Spleen (tissue), 11 donors: Measurements from ENCODE around the gene HSPE1. TPM values are rescaled to one million over a fixed set of nuclear protein-coding genes. Genes with fewer than 3 reads are reported as not detected.

Source experiments
- polyA plus RNA-seq, 3 donors: library from polyadenylated mRNA; stranded (reverse); fragments of 200-250 nt; gene quantifications; one replicate each; pipeline ENCODE4 v1.2.1, GENCODE V29; 2013
- small RNA-seq, 4 donors: library from RNA; depleted of rRNA; stranded (forward); fragments of <200 nt; gene quantifications; one replicate each; pipeline ENCODE3, GENCODE V24; 2016
- total RNA-seq, 7 donors: library from RNA; depleted of rRNA in 3 of 7; stranded (reverse); fragments of >200 nt in 3 of 7; fragmentation: NEBNext Ultra II Directional in 4 of 7; extraction: Animal tissue kit (Norgen Biotek cat#: 25700) in 4 of 7; gene quantifications; one replicate each; pipeline versions ENCODE4 v1.1.0 to v1.2.1, GENCODE V29; 2016 to 2021
- donor health status: healthy with polysubstance abuse.
- donor health status: DM: no; HTN: no; CAD: no; lungs with moderate emphysema.
- donor health status: DM: no; HTN: no; CAD: no.
- donor health status: Bipolar disorder and iron deficiency.
- donor health status: healthy.
- donor health status: DM: no; HTN: no; CAD: no.
- donor health status: DM: yes; HTN: yes; CAD: no.

The HSPE1 gene
- total and polyA plus RNA-seq, 10 donors: 38.1 to 138 (median 66.2) TPM

Small RNAs within 50 kb of the gene (small RNA-seq; reads per million reads assigned to genes)
- 0 reads per million in 4 donors for gene AC020550.1

Other genes starting within 250 kb of the HSPE1 start
- gene ANKRD44, start 189.6 kb upstream of the HSPE1 start, total RNA-seq: 100 to 1,000 TPM; 108 to 183 (median 145) TPM
- gene ANKRD44, start 189.6 kb upstream of the HSPE1 start, polyA plus RNA-seq: 10 to 100 TPM; 16.0 to 18.5 (median 16.3) TPM
- 1,000 to 10,000 TPM in 1 of 7 donors, 100 to 1,000 TPM in 6; 330 to 1,150 (median 357) TPM for gene SF3B1, start 65.4 kb upstream of the HSPE1 start, total RNA-seq
- gene SF3B1, start 65.4 kb upstream of the HSPE1 start, polyA plus RNA-seq: 100 to 1,000 TPM; 256 to 327 (median 261) TPM
- 10 to 100 TPM; 24.5 to 34.7 (median 30.1) TPM for gene COQ10B, start 46.8 kb upstream of the HSPE1 start, total RNA-seq
- 10 to 100 TPM in 2 of 3 donors, 1 to 10 TPM in 1; 9.3 to 14.7 (median 11.5) TPM for gene COQ10B, start 46.8 kb upstream of the HSPE1 start, polyA plus RNA-seq
- gene HSPD1, start 539 bp upstream of the HSPE1 start, total RNA-seq: 100 to 1,000 TPM in 4 of 7 donors, 10 to 100 TPM in 3; 75.2 to 202 (median 100) TPM
- 100 to 1,000 TPM in 2 of 3 donors, 10 to 100 TPM in 1; 93.3 to 159 (median 143) TPM for gene HSPD1, start 539 bp upstream of the HSPE1 start, polyA plus RNA-seq
- gene MOB4, start 15.7 kb downstream of the HSPE1 start, total RNA-seq: 10 to 100 TPM; 15.5 to 38.3 (median 23.7) TPM
- 10 to 100 TPM; 17.3 to 27.1 (median 23.8) TPM for gene MOB4, start 15.7 kb downstream of the HSPE1 start, polyA plus RNA-seq
- 10 to 100 TPM in 1 of 7 donors, 1 to 10 TPM in 6; 2.0 to 13.3 (median 3.2) TPM for gene RFTN2, start 175.2 kb downstream of the HSPE1 start, total RNA-seq
- gene RFTN2, start 175.2 kb downstream of the HSPE1 start, polyA plus RNA-seq: under 1 TPM; 0.52 to 0.93 (median 0.65) TPM
- 10 to 100 TPM in 3 of 7 donors, 1 to 10 TPM in 4; 8.9 to 12.7 (median 10.0) TPM for gene MARS2, start 205.0 kb downstream of the HSPE1 start, total RNA-seq
- 1 to 10 TPM; 4.7 to 8.2 (median 6.8) TPM for gene MARS2, start 205.0 kb downstream of the HSPE1 start, polyA plus RNA-seq